ENCODE data around the gene NLRP11.

GRCh38 chr19:55832676-55833075, 877 bp upstream of the NLRP11 start:
- TF ChIP-seq FOXM1 (IDR thresholded peaks at IDR 0.05; ENCODE audit: borderline replicate concordance) (no peak), SP1 (IDR thresholded peaks at IDR 0.05) (no peak), FOXA1 (IDR thresholded peaks at IDR 0.05) (no peak), BHLHE40 (IDR thresholded peaks at IDR 0.05; ENCODE audit: borderline replicate concordance) (no peak), CTBP1 (IDR thresholded peaks at IDR 0.05; ENCODE audit: borderline replicate concordance) (no peak)

All from HEK293T (cell line).